Omental fat pad (tissue), 4 donors: ENCODE results near the gene CLK4. TPM values are rescaled to one million over a fixed set of nuclear protein-coding genes. Genes with fewer than 3 reads are reported as not detected.
"Not testable (repeated sequence)": the region's sequence is repeated elsewhere in the genome, so short reads cannot be mapped to it uniquely, and the experiment has no call there.

ENCODE experiments used
- ATAC-seq: fragments of 150-250 bp; one replicate; pipeline ENCODE4 v1.9.1; 2016; ENCODE audit warnings: mild to moderate bottlenecking, moderate library complexity; ENCODE audit not compliant: low FRiP score
- DNase-seq: peaks from one replicate; pipeline ENCODE4 v3.0.0-alpha.2; 2019; ENCODE audit warnings: low spot score
- total RNA-seq, 4 donors: library from RNA; depleted of rRNA; stranded (reverse); fragments of >200 nt; gene quantifications; one replicate each; pipeline ENCODE4 v1.1.0, GENCODE V29; 2016
- TF ChIP-seq, protein P1 (sequence below), 3 donors: fragments of 450-650 bp; IDR thresholded peaks; one replicate each; pipeline ENCODE4 v1.5.1; 2016 to 2017; ENCODE audit warnings: antibody characterized with exemption in 3 of 3, mild to moderate bottlenecking in 3 of 3, moderate library complexity in 2 of 3

Gene CLK4
- total RNA-seq, 4 donors from 2014 or later = 18.4 to 62.6 (median 34.6) TPM

DNA sequence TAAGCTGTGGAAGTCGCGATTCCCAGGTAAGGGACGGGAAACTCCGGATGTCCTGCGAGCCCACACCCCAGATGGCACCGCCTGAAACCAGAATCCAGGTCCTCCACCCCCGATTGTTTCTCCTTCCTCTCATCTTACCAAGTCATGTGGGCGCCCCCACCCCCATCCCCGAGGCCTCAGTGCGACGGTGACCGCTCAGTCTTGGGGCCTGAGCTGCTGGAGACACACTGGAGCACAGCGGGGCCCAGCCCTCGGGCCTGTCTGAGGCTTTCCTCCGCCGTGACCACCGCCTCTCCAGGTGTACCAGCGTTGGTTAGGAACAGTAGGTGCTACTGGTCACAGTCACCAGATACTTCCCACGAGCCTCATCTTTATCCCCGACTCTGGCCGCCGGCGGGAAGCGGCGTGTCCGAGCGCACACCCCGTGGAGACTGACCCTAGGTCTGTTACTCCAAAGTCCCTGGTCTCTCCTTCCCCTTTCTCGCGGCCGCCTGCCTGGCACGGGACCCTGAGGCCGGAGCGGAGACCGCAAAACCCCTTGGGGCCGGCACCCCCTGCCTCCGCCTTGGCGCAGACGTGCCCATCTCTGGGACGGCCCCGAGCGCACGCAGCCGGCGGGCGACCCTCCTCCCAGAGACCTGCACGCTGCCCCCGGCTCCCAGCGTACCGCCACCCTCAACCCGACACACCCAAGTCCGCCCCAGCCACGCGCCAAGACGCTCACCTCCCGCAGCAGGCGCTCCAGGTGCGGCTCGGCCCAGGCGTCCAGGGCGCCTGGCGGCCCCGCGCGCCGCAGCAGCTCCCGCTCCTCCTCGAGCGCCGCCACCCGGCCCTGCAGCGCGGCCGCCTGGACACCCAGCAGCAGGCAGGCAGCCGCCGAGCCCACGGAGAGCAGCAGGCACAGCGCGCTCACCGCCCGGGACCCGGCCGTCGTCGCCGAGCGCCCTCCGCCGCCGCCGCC lies 37.4 kb downstream of the CLK4 start:
- ATAC-seq (no peak), DNase-seq (no peak)
- TF ChIP-seq, protein P1, sequence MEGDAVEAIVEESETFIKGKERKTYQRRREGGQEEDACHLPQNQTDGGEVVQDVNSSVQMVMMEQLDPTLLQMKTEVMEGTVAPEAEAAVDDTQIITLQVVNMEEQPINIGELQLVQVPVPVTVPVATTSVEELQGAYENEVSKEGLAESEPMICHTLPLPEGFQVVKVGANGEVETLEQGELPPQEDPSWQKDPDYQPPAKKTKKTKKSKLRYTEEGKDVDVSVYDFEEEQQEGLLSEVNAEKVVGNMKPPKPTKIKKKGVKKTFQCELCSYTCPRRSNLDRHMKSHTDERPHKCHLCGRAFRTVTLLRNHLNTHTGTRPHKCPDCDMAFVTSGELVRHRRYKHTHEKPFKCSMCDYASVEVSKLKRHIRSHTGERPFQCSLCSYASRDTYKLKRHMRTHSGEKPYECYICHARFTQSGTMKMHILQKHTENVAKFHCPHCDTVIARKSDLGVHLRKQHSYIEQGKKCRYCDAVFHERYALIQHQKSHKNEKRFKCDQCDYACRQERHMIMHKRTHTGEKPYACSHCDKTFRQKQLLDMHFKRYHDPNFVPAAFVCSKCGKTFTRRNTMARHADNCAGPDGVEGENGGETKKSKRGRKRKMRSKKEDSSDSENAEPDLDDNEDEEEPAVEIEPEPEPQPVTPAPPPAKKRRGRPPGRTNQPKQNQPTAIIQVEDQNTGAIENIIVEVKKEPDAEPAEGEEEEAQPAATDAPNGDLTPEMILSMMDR (IDR thresholded peaks at IDR 0.05) = no peak

DNA sequence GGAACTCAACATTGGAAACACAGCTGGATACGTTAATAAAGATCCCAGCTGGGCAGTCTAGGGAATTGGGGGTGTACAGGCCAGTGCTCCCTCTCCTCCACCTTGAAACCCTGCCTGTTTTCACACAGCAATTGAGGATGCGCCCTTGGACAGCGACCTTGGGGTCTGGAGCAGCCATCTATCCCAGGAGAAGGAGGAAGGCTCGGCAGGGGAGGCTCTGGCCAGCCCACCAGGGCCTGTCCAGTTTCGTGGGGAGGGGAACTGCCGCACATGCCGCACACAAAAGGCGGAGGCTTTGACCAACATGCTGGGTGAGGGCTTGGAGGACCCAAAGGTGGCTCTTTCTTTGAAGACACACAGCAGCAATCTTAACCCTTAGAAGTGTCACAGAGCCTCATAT lies 38.1 kb downstream of the CLK4 start:
- TF ChIP-seq, protein P1 (IDR thresholded peaks at IDR 0.05) = no peak
- ATAC-seq (no peak), DNase-seq (no peak)

DNA sequence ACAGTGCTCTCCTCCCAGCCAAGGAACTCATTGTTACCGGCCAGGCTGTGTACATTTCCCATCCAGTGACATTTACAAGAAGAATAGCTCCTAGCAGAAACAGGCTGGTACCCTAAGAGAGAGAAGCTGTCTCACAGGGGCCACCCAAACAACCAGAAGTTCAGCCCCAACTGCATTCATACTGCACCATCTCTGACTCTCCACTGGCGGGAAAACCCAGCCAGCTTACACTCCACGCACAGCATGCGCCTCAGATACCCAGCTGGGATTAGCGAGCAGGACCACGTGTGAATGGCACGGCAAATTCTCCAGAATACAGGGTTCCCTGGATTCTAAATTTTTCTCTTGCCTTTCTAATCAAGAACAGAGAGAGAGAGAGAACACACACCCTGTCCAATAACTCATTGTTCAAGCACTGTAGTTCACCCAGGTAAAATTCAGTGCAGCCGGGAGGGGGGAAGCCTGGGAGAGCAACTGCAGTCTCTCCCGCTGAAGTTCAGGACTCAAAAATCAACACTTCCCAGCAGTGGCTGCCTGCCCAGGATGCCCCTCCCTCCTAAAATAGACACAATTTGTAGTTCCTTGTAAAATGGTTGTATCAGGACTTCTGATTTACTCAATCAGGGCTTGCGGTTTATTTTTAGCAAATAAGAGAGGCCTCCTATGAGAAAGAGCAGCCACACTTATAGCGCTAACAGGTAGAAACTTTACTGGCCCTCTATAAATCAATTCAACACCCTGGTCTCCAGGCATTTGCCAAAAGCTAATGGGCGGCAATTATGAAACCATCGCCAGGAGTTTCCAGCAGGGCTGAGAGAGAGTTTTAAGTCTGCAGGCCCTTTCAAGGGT lies 38.9 kb downstream of the CLK4 start:
- TF ChIP-seq, protein P1 (IDR thresholded peaks at IDR 0.05) = no peak
- DNase-seq = no peak
- no peak for ATAC-seq

DNA sequence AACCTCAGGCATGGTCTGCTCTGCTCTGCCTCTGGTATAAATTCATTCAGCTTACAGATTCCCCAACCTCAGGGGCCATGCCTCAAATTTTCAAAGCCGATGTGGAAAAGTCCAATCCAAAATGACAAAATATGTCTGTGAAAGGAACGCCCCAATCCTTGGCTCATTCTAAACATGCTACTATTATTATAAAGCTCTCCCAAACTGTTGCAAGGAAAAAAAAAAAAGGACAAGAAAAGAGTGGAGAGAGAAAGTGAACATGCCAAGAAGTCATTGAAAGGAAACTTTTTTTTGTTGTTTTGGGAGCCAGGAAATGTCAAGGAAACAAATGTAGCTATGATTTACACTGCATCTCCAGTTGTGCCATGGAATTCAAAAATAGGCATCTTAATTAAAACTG lies 40.5 kb downstream of the CLK4 start:
- TF ChIP-seq, protein P1 (IDR thresholded peaks at IDR 0.05) = no peak
- ATAC-seq = no peak
- no peak for DNase-seq

DNA sequence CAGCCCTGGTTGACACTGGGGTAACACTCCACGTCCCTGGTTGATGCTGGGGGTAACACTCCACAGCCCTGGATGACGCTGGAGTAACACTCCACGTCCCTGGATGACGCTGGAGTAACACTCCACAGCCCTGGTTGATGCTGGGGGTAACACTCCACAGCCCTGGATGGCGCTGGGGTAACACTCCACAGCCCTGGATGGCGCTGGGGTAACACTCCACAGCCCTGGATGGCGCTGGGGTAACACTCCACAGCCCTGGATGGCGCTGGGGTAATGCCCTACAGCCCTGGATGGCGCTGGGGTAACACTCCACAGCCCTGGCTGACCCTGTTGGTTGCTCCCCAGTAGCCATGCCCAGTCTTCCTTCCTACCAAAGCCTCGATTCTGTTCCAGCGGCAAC lies 41.4 kb downstream of the CLK4 start:
- ATAC-seq = peak; percentile 80
- not testable (repeated sequence) for DNase-seq

DNA sequence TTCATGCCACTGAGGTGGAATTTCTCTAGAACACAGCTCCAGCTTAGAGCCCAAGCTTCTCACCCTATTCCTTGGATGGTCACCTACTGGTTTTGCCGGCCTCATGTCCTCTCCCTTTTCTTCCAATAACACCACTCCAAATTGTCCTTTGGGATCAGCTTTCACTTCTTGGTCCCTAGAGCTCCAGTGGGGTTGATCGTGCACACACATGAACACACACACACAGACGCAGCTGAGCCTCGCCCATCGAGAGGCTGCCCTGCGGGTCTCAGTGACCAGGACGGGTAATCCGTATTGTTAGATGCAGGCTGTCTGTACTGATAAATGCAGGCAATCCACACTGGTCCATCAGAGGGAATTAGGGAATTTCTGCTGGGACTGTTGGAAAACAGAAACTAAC lies 43.6 kb downstream of the CLK4 start:
- DNase-seq (no peak), ATAC-seq (no peak)
- TF ChIP-seq, protein P1 (IDR thresholded peaks at IDR 0.05) = no peak

DNA sequence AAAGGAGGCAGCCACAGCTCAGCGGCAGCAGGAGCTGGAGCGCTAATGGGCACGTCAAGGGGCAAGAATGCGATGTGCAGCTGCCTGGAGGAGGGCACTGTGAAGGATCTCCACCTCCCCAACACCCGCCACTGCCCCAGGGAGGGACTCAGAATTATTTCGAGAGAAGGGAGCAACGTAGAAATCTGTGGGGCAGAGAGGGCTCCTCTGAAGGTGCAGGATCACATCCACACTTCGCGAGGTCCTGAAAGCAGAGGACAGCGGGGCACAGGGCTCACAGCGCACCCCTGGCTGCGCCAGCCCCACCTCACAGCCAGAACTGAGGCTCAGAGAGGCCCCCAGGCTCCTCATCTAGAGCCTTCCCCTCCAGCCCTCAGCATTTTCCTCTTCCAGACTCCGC lies 44.6 kb downstream of the CLK4 start:
- DNase-seq (no peak), ATAC-seq (no peak)
- TF ChIP-seq, protein P1 (IDR thresholded peaks at IDR 0.05) = no peak
